Mesangial cell (primary cell): ENCODE results near the gene SYNE1. TPM values are rescaled to one million over a fixed set of nuclear protein-coding genes. Genes with fewer than 3 reads are reported as not detected.

ENCODE experiments used
- total RNA-seq: library from RNA; depleted of rRNA; stranded (reverse); fragments of >200 nt; gene quantifications from 2 replicates; pipeline ENCODE4 v1.2.3, GENCODE V29; 2015

SYNE1 gene, protein sequence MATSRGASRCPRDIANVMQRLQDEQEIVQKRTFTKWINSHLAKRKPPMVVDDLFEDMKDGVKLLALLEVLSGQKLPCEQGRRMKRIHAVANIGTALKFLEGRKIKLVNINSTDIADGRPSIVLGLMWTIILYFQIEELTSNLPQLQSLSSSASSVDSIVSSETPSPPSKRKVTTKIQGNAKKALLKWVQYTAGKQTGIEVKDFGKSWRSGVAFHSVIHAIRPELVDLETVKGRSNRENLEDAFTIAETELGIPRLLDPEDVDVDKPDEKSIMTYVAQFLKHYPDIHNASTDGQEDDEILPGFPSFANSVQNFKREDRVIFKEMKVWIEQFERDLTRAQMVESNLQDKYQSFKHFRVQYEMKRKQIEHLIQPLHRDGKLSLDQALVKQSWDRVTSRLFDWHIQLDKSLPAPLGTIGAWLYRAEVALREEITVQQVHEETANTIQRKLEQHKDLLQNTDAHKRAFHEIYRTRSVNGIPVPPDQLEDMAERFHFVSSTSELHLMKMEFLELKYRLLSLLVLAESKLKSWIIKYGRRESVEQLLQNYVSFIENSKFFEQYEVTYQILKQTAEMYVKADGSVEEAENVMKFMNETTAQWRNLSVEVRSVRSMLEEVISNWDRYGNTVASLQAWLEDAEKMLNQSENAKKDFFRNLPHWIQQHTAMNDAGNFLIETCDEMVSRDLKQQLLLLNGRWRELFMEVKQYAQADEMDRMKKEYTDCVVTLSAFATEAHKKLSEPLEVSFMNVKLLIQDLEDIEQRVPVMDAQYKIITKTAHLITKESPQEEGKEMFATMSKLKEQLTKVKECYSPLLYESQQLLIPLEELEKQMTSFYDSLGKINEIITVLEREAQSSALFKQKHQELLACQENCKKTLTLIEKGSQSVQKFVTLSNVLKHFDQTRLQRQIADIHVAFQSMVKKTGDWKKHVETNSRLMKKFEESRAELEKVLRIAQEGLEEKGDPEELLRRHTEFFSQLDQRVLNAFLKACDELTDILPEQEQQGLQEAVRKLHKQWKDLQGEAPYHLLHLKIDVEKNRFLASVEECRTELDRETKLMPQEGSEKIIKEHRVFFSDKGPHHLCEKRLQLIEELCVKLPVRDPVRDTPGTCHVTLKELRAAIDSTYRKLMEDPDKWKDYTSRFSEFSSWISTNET (N-terminal part only)
- total RNA-seq, result 26.6 and 44.2 TPM in 2 replicates

DNA sequence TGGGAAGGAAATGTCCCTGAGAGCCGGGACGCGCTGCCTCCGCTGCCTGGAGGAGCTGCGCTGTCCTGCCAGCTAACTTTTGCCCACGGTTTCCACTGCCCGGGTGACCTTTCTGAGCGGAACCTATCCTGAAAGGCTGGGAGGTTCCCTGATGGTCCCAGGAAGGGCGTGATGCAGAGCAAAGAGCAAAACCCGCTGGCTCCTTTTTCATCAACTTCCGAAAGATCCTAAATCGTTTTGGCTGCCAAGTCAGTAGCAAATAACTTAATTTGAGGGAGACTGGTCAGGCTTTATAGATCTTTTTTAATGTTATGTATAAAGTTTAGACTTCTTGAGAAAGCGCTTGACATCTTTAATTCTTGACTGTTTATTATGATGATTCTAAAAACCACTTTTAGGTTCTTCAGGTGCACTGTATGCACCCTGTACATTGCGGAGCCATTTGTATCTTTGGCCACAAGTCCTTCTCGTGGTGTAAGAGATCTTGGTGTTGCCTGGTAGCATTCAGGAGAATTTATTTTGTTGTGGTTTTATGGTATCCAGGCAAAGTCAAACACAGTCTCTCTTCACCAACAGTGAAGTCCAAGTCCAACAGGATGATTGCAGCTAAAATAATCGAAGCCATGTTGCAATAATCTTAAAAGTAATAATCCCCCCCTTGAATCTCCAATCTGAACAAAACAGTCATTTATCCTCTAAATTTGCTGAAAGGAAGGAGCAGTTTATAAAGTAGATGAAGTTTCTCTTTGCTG lies at the start of gene SYNE1:
SYNE1 (minus strand) TSS at position 67 of the 752 bp plus-strand sequence. CDS start 9,031 bp downstream, outside the sequence.

Other genes starting within 250 kb of the SYNE1 start
- 0.16 and 0.25 TPM in 2 replicates for gene MYCT1, start 60.5 kb upstream of the SYNE1 start, total RNA-seq
- not detected in 2 replicates for gene VIP, start 113.4 kb upstream of the SYNE1 start, total RNA-seq